H1 (cell line): ENCODE measurements around the gene GABRR3. TPM values are rescaled to one million over a fixed set of nuclear protein-coding genes. Genes with fewer than 3 reads are reported as not detected.

ENCODE experiments used
- CTCF ChIA-PET: fragments of 300-600 bp; sonication (Branson Sonifier 250); formaldehyde crosslinking; loops from one replicate; lab custom pipeline; 2021; ENCODE audit not compliant: partially characterized antibody; lab: Charles Lee
- POLR2A ChIA-PET: fragments of 300-600 bp; sonication (Branson Sonifier 250); formaldehyde crosslinking; loops from one replicate; lab custom pipeline; 2021; ENCODE audit warnings: inconsistent platforms; ENCODE audit not compliant: partially characterized antibody; lab: Charles Lee
- DNase-seq, 2 experiments: peaks; one replicate each; pipeline versions ENCODE4 v3.0.0 to v3.0.0-alpha.2; 2010 to 2022; ENCODE audit warnings: low spot score in 2 of 2, low read depth in 1 of 2, mixed read lengths in 1 of 2
- FAIRE-seq: peaks from 2 replicates; lab custom pipeline; 2011; peaks lifted over from hg19 to GRCh38; lab: Jason Lieb, UNC
- H2AFZ ChIP-seq: 2 replicates; pipeline ENCODE4 v1.8.1; 2012; ENCODE audit warnings: low read length, inconsistent platforms
- H2AK5ac ChIP-seq: 2 replicates; pipeline ENCODE4 v1.6.1; 2013; ENCODE audit warnings: low read depth, low read length
- H2BK120ac ChIP-seq: replicated peaks from 2 replicates; pipeline ENCODE3; 2013; ENCODE audit warnings: low read depth, low read length, inconsistent platforms
- H2BK12ac ChIP-seq: 2 replicates; pipeline ENCODE4 v1.6.1; 2013; ENCODE audit warnings: low read depth, low read length
- H2BK15ac ChIP-seq: 2 replicates; pipeline ENCODE4 v1.6.1; 2013; ENCODE audit warnings: low read length
- H2BK20ac ChIP-seq: 2 replicates; pipeline ENCODE4 v1.6.1; 2013; ENCODE audit warnings: low read length
- H2BK5ac ChIP-seq: 2 replicates; pipeline ENCODE4 v1.6.1; 2013; ENCODE audit warnings: low read depth, low read length
- H3K14ac ChIP-seq: 2 replicates; pipeline ENCODE4 v1.6.1; 2013; ENCODE audit warnings: inconsistent platforms; ENCODE audit not compliant: insufficient read length
- H3K18ac ChIP-seq: 2 replicates; pipeline ENCODE4 v1.6.1; 2013; ENCODE audit warnings: low read length; ENCODE audit errors: extremely low read depth
- H3K23ac ChIP-seq: 2 replicates; pipeline ENCODE4 v1.6.1; 2013; ENCODE audit warnings: inconsistent platforms; ENCODE audit not compliant: insufficient read length
- H3K23me2 ChIP-seq: 2 replicates; pipeline ENCODE4 v1.6.1; 2013; ENCODE audit warnings: low read depth, low read length
- H3K27ac ChIP-seq: 2 replicates; pipeline ENCODE4 v1.6.1; 2011; ENCODE audit warnings: low read depth, low read length, inconsistent platforms
- H3K27me3 ChIP-seq, 4 experiments: replicated peaks in 1 of 4; 1 replicate in 1 of 4; 2 replicates in 3 of 4; pipeline versions ENCODE4 v1.6.1 to v1.8.1; 2011 to 2013; ENCODE audit warnings: low read length in 3 of 4, mild to moderate bottlenecking in 3 of 4, inconsistent platforms in 2 of 4, mixed read lengths in 2 of 4, moderate library complexity in 1 of 4; ENCODE audit not compliant: control insufficient read depth in 3 of 4, insufficient read depth in 3 of 4; ENCODE audit errors: extremely low read depth in 1 of 4
- H3K36me3 ChIP-seq, 4 experiments: 2 replicates each; pipeline versions ENCODE4 v1.6.1 to v1.8.1; 2011 to 2013; ENCODE audit warnings: mild to moderate bottlenecking in 4 of 4, low read length in 3 of 4, moderate library complexity in 2 of 4, control low read depth in 1 of 4, inconsistent platforms in 1 of 4; ENCODE audit not compliant: insufficient read depth in 4 of 4, control insufficient read depth in 2 of 4
- H3K4ac ChIP-seq: replicated peaks from 2 replicates; pipeline ENCODE3; 2013; ENCODE audit warnings: low read length, low read depth, mixed read lengths, inconsistent platforms; ENCODE audit not compliant: insufficient read length
- H3K4me1 ChIP-seq, 4 experiments: replicated peaks in 1 of 4; 1 replicate in 1 of 4; 2 replicates in 3 of 4; pipeline versions ENCODE4 v1.6.1 to v1.8.1; 2011 to 2013; ENCODE audit warnings: low read length in 3 of 4, inconsistent platforms in 2 of 4, mixed read lengths in 1 of 4; ENCODE audit not compliant: insufficient read depth in 4 of 4, control insufficient read depth in 3 of 4
- H3K4me2 ChIP-seq, 2 experiments: 2 replicates each; pipeline versions ENCODE4 v1.6.1 to v1.8.1; 2011 to 2013; ENCODE audit warnings: low read depth in 2 of 2, low read length in 2 of 2, control low read depth in 1 of 2, inconsistent platforms in 1 of 2, mild to moderate bottlenecking in 1 of 2; ENCODE audit not compliant: insufficient read depth in 1 of 2
- H3K4me3 ChIP-seq, 4 experiments: fragments of 200-600, 300-600 bp in 1 of 4; sonication (generic), shearing (Covaris generic), sonication (Bioruptor Twin) in 1 of 4; 2 replicates each; pipeline versions ENCODE4 v1.5.1 to v1.8.1; 2011 to 2016; ENCODE audit warnings: low read length in 4 of 4, low read depth in 3 of 4, control low read depth in 2 of 4, inconsistent platforms in 2 of 4, mild to moderate bottlenecking in 2 of 4, mixed read lengths in 1 of 4, moderate library complexity in 1 of 4; ENCODE audit not compliant: insufficient read depth in 2 of 4; ENCODE audit errors: extremely low read depth in 1 of 4
- H3K56ac ChIP-seq: replicated peaks from 2 replicates; pipeline ENCODE3; 2013; ENCODE audit warnings: low read depth, mild to moderate bottlenecking, mixed read lengths, low read length, inconsistent platforms; ENCODE audit not compliant: insufficient read length
- H3K79me1 ChIP-seq: 2 replicates; pipeline ENCODE4 v1.6.1; 2013; ENCODE audit warnings: low read depth, low read length, control low read depth
- H3K79me2 ChIP-seq, 2 experiments: 2 replicates each; pipeline versions ENCODE4 v1.6.1 to v1.8.1; 2012 to 2013; ENCODE audit warnings: low read length in 2 of 2, mild to moderate bottlenecking in 2 of 2, inconsistent platforms in 1 of 2; ENCODE audit not compliant: insufficient read depth in 2 of 2, control insufficient read depth in 1 of 2
- H3K9ac ChIP-seq, 4 experiments: replicated peaks in 1 of 4; 1 replicate in 1 of 4; 2 replicates in 3 of 4; pipeline versions ENCODE4 v1.6.1 to v1.8.1; 2011 to 2013; ENCODE audit warnings: low read depth in 3 of 4, low read length in 3 of 4, control low read depth in 2 of 4, mild to moderate bottlenecking in 2 of 4, moderate library complexity in 2 of 4, inconsistent platforms in 1 of 4; ENCODE audit errors: extremely low read depth in 1 of 4
- H3K9me3 ChIP-seq, 2 experiments: 2 replicates each; pipeline versions ENCODE4 v1.6.1 to v1.8.1; 2012 to 2013; ENCODE audit warnings: mild to moderate bottlenecking in 2 of 2, moderate library complexity in 2 of 2, control low read depth in 1 of 2, inconsistent platforms in 1 of 2, low read depth in 1 of 2, low read length in 1 of 2, mixed read lengths in 1 of 2; ENCODE audit not compliant: insufficient read depth in 2 of 2
- H4K20me1 ChIP-seq, 2 experiments: replicated peaks in 1 of 2; 2 replicates each; pipeline versions ENCODE3 to v1.8.1; 2011 to 2013; ENCODE audit warnings: inconsistent platforms in 2 of 2, low read length in 2 of 2, mild to moderate bottlenecking in 1 of 2; ENCODE audit not compliant: insufficient read depth in 2 of 2, control insufficient read depth in 1 of 2
- H4K5ac ChIP-seq: 2 replicates; pipeline ENCODE4 v1.6.1; 2013; ENCODE audit warnings: low read length, low read depth, mixed read lengths, inconsistent platforms; ENCODE audit not compliant: insufficient read length
- H4K8ac ChIP-seq: 2 replicates; pipeline ENCODE4 v1.8.0; 2013; ENCODE audit warnings: mild to moderate bottlenecking, moderate library complexity, low read length, inconsistent platforms; ENCODE audit not compliant: insufficient read depth; ENCODE audit errors: extremely low read depth
- H4K91ac ChIP-seq: replicated peaks from 2 replicates; pipeline ENCODE3; 2013; ENCODE audit warnings: low read length, mixed read lengths, inconsistent platforms; ENCODE audit not compliant: insufficient read length
- HDAC2 ChIP-seq, 2 experiments: fragments of 300-600 bp in 1 of 2; sonication (generic) in 1 of 2; IDR thresholded peaks; 2 replicates each; pipeline ENCODE4 v1.6.1; 2011 to 2012; ENCODE audit warnings: low read depth in 2 of 2, low read length in 2 of 2, mild to moderate bottlenecking in 2 of 2, moderate library complexity in 2 of 2, borderline replicate concordance in 1 of 2, inconsistent platforms in 1 of 2
- SUZ12 ChIP-seq: fragments of 200-600 bp; sonication (generic); IDR thresholded peaks from 2 replicates; pipeline ENCODE4 v1.6.1; 2012; ENCODE audit warnings: mild to moderate bottlenecking, inconsistent platforms, low read length, moderate library complexity, mixed read lengths
- YY1 ChIP-seq: IDR thresholded peaks from 2 replicates; pipeline ENCODE4 v1.6.1; 2011; ENCODE audit warnings: low read depth, mild to moderate bottlenecking, low read length
- WGBS, 2 experiments: shearing (Covaris generic) in 1 of 2; methylation state at CpG; one replicate each; pipeline versions ENCODE4 v1.1.6 to v1.1.7; 2013 to 2015; ENCODE audit warnings: low lambda C conversion rate in 2 of 2, mixed read lengths in 2 of 2, inconsistent platforms in 1 of 2, low coverage in 1 of 2, missing lambda C conversion rate in 1 of 2; ENCODE audit not compliant: insufficient replicate concordance in 2 of 2, insufficient coverage in 1 of 2, insufficient read length in 1 of 2; ENCODE audit errors: extremely low coverage in 1 of 2, missing lambda C conversion rate in 1 of 2; 5-methylcytosine and 5-hydroxymethylcytosine counted together
- polyA plus RNA-seq, 7 experiments: library from polyadenylated mRNA; depleted of rRNA in 3 of 7; stranded (reverse) in 5 of 7; unstranded in 2 of 7; fragments of >200 nt in 5 of 7; fragments of 200-250 nt in 2 of 7; gene quantifications; 1 replicate in 5 of 7; 2 replicates in 1 of 7; 4 replicates in 1 of 7; pipeline versions ENCODE4 v1.2.1 to v1.2.3, GENCODE V29; 2011 to 2013; ENCODE audit warnings: missing spikeins in 2 of 7, mixed read lengths in 2 of 7
- total RNA-seq: library from RNA; stranded (reverse); fragmentation: NEBNext Ultra II Directional; extraction: Animal tissue kit (Norgen Biotek cat#: 25700); gene quantifications from 2 replicates; pipeline ENCODE4 v1.2.1, GENCODE V29; 2021

The GABRR3 gene
- total and polyA plus RNA-seq, 2 of the 8 experiments (the other 6 are each of a cell fraction or from before 2014, with no cell fraction given): not detected

GRCh38 chr3:98048586-98048985 lies 13.5 kb upstream of the GABRR3 start:
- Histone ChIP-seq H4K91ac (no peak overlapping the region), H3K79me2 (no peaks in the 10 kb centered on the region), H2BK20ac (no peak overlapping the region), H3K4ac (no peak overlapping the region), H3K27ac (no peak overlapping the region), H4K20me1 (no peaks in the 10 kb centered on the region), H2AK5ac (no peak overlapping the region), H3K36me3 (no peaks in the 10 kb centered on the region), H3K23me2 (no peaks in the 10 kb centered on the region), H3K4me1 (no peaks in the 10 kb centered on the region), H3K23ac (no peak overlapping the region), H2AFZ (no peak overlapping the region), H4K5ac (no peak overlapping the region), H4K8ac (no peak overlapping the region), H2BK12ac (no peak overlapping the region), H3K14ac (no peak overlapping the region), H2BK120ac (no peak overlapping the region), H2BK15ac (no peak overlapping the region), H3K9ac (no peak overlapping the region), H3K4me3 (no peak overlapping the region), H3K18ac (no peak overlapping the region), H3K56ac (no peak overlapping the region), H3K9me3 (no peaks in the 10 kb centered on the region), H3K79me1 (no peaks in the 10 kb centered on the region), H3K4me2 (no peak overlapping the region), H3K27me3 (no peaks in the 10 kb centered on the region), H2BK5ac (no peak overlapping the region)
- no peak for DNase-seq
- CTCF ChIA-PET: interaction anchor here (1.0 to 6.1 kb wide), 5 partner anchors 9 to 295 kb away, joined by 3 to 32 read pairs (median 12); no protein-coding TSS in a partner anchor
- POLR2A ChIA-PET: no interaction called here
- 83% methylated on average over 1 of the region's 1 CpG; no CpG with 5 or more reads in 1 of the 2 experiments for WGBS, 2 experiments
- TF ChIP-seq HDAC2 (IDR thresholded peaks at IDR 0.05; ENCODE audit: borderline replicate concordance in 1 of 2, low read depth in 2 of 2, low read length in 2 of 2) (no peak), SUZ12 (no peak), YY1 (no peak)
- no peak for FAIRE-seq
